Kidney (tissue), 14 donors: ENCODE data around the gene DUSP9. TPM values are rescaled to one million over a fixed set of nuclear protein-coding genes. Genes with fewer than 3 reads are reported as not detected.
A peak's percentile ranks its signal among the peaks of the same experiment; 100 is the strongest.

Source experiments
- DNase-seq, 5 donors: peaks; one replicate each; pipeline ENCODE4 v3.0.0-alpha.2; 2013 to 2020
- FAIRE-seq: peaks from 2 replicates; lab custom pipeline; 2012; peaks lifted over from hg19 to GRCh38; lab: Jason Lieb, UNC
- H3K27ac ChIP-seq, 2 donors: one replicate each; pipeline ENCODE4 v1.7.0; 2013; ENCODE audit warnings: low read depth in 2 of 2, low read length in 2 of 2, inconsistent platforms in 1 of 2
- H3K27me3 ChIP-seq: one replicate; pipeline ENCODE4 v1.7.1; 2013; ENCODE audit warnings: low read length, inconsistent platforms; ENCODE audit not compliant: control insufficient read depth, insufficient read depth
- H3K36me3 ChIP-seq, 3 donors: one replicate each; pipeline versions ENCODE4 v1.7.0 to v1.7.1; 2013; ENCODE audit warnings: low read length in 3 of 3, control low read depth in 1 of 3, inconsistent platforms in 1 of 3; ENCODE audit not compliant: insufficient read depth in 3 of 3, control insufficient read depth in 2 of 3
- H3K4me1 ChIP-seq, 3 donors: one replicate each; pipeline versions ENCODE4 v1.7.0 to v1.7.1; 2013; ENCODE audit warnings: low read length in 3 of 3, inconsistent platforms in 1 of 3, low read depth in 1 of 3; ENCODE audit not compliant: control insufficient read depth in 2 of 3, insufficient read depth in 2 of 3
- H3K4me3 ChIP-seq, 3 donors: one replicate each; pipeline versions ENCODE4 v1.7.0 to v1.8.1; 2013; ENCODE audit warnings: low read length in 3 of 3, control low read depth in 1 of 3, inconsistent platforms in 1 of 3
- H3K9ac ChIP-seq, 3 donors: one replicate each; pipeline versions ENCODE4 v1.7.0 to v1.7.1; 2013; ENCODE audit warnings: low read length in 3 of 3, control low read depth in 1 of 3, inconsistent platforms in 1 of 3
- H3K9me3 ChIP-seq, 3 donors: one replicate each; pipeline versions ENCODE4 v1.7.0 to v1.7.1; 2013; ENCODE audit warnings: low read length in 3 of 3, control low read depth in 1 of 3, inconsistent platforms in 1 of 3; ENCODE audit not compliant: control insufficient read depth in 2 of 3, insufficient read depth in 1 of 3
- CTCF ChIP-seq: IDR thresholded peaks from 3 replicates; pipeline ENCODE4 v1.5.1; 2012; ENCODE audit warnings: mild to moderate bottlenecking, moderate library complexity, borderline replicate concordance; ENCODE audit not compliant: insufficient read depth; ENCODE audit errors: extremely low read depth
- intact Hi-C: fragments of 100-400 bp; cut with DNase I; formaldehyde crosslinking; loops from one replicate; pipeline ENCODE4 v1.11.1; 2022
- polyA plus RNA-seq: library from polyadenylated mRNA; stranded (reverse); fragments of 350-450 nt; fragmentation: Illumina TruSeq; extraction: RNeasy Lipid Tissue Mini Kit (QIAGEN cat#74804); gene quantifications from one replicate; pipeline ENCODE4 v1.2.3, GENCODE V29; 2014; ENCODE audit warnings: low read depth, low replicate concordance; ENCODE audit not compliant: insufficient read depth
- total RNA-seq: library from RNA; stranded (reverse); fragmentation: NEBNext Ultra II Directional; extraction: Animal tissue kit (Norgen Biotek cat#: 25700); gene quantifications from one replicate; pipeline ENCODE4 v1.2.1, GENCODE V29; 2021
- donor health status: control.
- donor health status: control.
- donor health status: control.
- donor health status: control.
- donor health status: control.
- donor health status: DM: yes; HTN: yes; CAD: no.
- donor health status: Normal renal cell carcinoma (clear cell type).

DUSP9 gene
- total and polyA plus RNA-seq, 2 donors from 2014 or later = 4.7 to 81.4 TPM

DNA sequence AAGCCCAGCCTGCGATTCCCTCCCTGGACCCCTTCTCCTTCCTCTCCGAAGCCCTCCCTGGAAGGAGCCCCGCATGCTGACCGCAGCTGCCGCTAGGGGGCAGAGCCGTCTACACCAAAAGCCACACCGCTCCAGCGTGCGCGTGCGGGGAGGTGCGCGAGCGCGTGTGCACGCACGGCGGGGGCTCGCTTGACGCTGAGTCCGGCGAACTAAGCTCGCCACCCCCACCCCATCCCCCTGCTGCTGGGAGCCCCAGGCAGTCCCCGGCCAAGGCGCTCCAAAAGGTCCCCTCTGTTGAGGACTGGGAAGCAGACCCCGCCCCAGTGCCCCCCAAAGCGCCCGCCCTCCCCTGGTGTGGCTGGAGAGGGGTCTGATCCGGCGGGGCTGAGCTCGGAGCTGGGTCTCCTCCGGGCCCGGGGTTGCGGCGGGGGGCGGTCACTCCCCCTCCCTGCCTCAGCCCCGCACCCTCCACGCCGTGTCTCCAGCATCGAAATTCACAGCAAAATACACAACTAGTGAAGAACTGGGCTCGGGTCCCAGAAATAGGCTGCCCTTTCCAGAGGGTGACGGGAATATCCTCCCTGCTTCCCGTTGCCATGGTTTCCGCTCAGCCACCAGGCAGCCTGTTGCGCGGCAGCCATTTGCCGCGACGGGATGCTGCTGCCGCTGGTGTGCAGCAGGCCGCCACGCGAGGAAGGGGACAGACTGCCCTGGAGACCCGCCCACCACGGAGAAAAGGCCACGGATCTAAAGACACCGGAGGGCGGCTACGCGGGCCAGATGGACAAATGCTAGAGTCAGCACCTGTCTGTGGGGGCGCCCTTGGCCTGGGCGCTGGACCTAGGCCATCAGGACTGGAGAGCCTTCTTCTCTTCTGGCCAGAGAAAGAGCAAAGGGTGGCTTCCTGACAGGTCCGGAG is 36.8 kb upstream of the DUSP9 start:
- H3K27me3 ChIP-seq = no peaks in the 10 kb centered on the region
- peak; percentile 81 to 91 (median 89) for DNase-seq
- peaks cover 0 to 6% (median 0%) of the 10 kb centered on the region in 3 donors for H3K4me1 ChIP-seq
- H3K9ac ChIP-seq = peak overlapping the region in 1 of 3 donors; percentile 12
- intact Hi-C loops = no loop called here
- peak; percentile 72 for TF ChIP-seq CTCF
- no peaks in the 10 kb centered on the region for H3K36me3 ChIP-seq
- FAIRE-seq = no peak
- no peaks in the 10 kb centered on the region for H3K9me3 ChIP-seq
- peak overlapping the region; percentile 63 to 86 for H3K27ac ChIP-seq
- peak overlapping the region in 2 of 3 donors; percentile 12 to 32 for H3K4me3 ChIP-seq

DNA sequence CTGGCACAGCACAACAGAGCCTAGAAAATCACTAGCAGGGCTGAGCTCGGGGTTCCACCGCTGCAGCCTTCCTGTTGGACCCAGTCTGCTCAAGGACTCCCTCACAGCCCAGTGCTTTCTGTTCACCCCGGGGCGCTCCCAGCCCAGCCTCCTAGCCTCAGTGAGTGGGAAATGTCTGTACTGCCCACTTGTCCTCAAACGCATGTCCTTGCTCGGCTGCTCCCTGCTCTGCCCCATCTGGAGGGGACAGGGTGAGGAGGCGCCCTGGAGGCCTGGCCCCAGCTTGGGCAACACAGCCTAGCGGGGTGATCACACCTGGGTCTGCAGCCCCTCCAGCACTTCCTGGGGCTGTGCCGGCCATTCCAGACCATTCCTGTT is 36.2 kb upstream of the DUSP9 start:
- H3K4me3 ChIP-seq = peak overlapping the region in 1 of 3 donors; percentile 32
- intact Hi-C loops = no loop called here
- peaks cover 0 to 6% (median 0%) of the 10 kb centered on the region in 3 donors for H3K4me1 ChIP-seq
- H3K9me3 ChIP-seq = no peaks in the 10 kb centered on the region
- H3K9ac ChIP-seq = peak overlapping the region in 1 of 3 donors; percentile 12
- FAIRE-seq (no peak), DNase-seq (peak in 1 of 5 donors; percentile 81)
- TF ChIP-seq CTCF = no peak
- H3K27me3 ChIP-seq = no peaks in the 10 kb centered on the region
- peak overlapping the region; percentile 63 to 86 for H3K27ac ChIP-seq
- H3K36me3 ChIP-seq = no peaks in the 10 kb centered on the region

GRCh38 chrX:153611298-153612095 is 35.5 kb upstream of the DUSP9 start:
- TF ChIP-seq CTCF = no peak
- Histone ChIP-seq H3K27me3 (no peaks in the 10 kb centered on the region), H3K36me3 (no peaks in the 10 kb centered on the region), H3K9ac (peak overlapping the region in 1 of 3 donors; percentile 12), H3K9me3 (no peaks in the 10 kb centered on the region), H3K27ac (peak overlapping the region; percentile 76 to 86), H3K4me3 (no peak overlapping the region), H3K4me1 (peaks cover 0 to 6% (median 0%) of the 10 kb centered on the region in 3 donors)
- DNase-seq (peak in 1 of 5 donors; percentile 66), FAIRE-seq (no peak)
- intact Hi-C loops = no loop called here
